Measurements from ENCODE around the gene ASB3.

GRCh38 chr2:53811601-53812000 is 24.8 kb upstream of the ASB3 start:
- TF ChIP-seq CBX2 (IDR thresholded peaks at IDR 0.05; ENCODE audit: borderline replicate concordance, low read depth) (no peak), POLR2A (IDR thresholded peaks at IDR 0.05; ENCODE audit: low read length) (no peak)
